ENCODE results near the gene SLX4IP.

SLX4IP gene

DNA sequence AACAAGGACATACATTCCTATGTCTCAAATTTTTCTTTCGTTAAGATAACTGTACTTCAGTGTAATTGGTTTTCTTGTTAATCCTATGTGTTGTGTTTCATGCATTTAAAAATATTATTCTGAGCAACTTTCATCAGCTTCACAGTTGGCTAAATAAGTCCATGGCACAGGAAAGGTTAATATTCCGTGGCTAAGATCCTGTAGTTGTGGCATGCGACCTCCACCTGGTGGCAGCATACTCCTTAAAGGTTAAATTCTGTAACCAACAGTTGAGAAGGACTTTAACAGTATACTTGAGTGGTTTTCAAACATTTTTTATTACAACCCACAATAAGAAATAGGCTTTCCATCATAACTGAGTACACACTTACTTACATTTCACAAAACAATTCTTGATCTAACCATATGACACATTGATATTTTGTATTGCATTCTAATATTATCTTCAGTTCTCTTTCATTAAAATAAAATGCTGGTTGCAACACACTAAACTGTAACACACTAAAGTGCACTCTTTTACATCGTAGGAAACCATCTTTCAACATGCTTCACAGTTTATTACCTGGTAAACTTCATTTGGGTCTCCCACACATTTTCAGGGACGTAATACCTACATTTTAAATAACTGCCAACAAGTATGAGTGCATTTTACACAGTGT lies 118.3 kb downstream of the SLX4IP start:
- FAIRE-seq = peak; percentile 86

DNA sequence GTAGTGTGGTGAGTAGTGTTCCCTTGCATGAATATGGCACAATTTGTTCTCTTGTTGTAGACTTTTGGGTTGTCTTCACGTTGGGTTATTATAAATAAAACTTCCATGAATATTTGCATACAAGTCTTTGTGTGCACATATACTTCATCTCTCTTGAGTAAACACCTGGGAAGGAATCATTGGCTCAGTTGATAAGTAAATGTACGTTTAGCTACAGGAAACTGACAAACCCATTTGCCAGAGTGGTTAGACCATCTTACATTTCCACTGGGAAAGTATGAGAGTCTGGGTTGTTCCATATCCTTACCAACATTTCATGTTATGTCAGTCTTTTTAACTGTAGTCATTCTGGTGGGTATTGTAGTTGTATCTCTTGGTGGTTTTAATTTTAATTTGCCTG lies 119.2 kb downstream of the SLX4IP start:
- FAIRE-seq = no peak

DNA sequence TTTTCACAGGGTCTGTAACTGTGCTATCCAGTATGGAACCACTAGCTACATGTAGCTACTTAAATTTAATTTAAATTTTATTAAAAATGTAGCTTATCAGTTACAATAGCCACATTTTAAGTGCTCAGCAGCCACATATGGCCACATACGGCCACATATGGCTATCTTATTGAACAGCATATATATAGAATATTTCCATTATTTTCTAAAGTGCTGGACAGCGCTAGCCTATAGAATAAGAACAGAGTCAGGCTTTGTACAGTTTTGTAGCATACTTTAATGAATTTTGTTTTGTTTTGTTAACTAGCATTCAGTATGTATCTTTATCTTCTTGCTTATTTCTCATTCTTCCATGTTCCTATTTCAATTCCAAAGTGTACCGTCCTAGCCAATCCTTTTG lies 120.3 kb downstream of the SLX4IP start:
- no peak for FAIRE-seq

DNA sequence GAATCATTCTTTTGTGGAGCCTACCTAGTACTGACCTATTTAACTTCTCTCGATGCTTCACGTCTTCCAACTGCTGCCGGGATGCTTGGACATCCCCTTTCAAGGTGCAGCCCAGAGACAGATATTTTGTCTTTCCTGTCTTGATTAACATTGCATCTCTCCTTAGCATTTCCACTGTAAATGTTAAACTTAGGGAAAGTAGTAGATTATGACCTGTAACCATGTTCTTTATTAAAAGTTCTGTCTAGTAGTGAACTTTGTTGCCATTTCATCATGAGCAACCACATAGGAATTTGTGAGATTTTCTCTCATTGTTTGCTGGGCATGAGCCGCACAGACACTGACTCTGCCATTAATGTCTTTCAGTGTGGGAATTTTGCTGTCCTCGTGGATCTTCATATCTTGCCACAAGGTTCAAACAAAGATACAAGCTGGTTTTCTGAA lies 120.8 kb downstream of the SLX4IP start:
- no peak for FAIRE-seq

DNA sequence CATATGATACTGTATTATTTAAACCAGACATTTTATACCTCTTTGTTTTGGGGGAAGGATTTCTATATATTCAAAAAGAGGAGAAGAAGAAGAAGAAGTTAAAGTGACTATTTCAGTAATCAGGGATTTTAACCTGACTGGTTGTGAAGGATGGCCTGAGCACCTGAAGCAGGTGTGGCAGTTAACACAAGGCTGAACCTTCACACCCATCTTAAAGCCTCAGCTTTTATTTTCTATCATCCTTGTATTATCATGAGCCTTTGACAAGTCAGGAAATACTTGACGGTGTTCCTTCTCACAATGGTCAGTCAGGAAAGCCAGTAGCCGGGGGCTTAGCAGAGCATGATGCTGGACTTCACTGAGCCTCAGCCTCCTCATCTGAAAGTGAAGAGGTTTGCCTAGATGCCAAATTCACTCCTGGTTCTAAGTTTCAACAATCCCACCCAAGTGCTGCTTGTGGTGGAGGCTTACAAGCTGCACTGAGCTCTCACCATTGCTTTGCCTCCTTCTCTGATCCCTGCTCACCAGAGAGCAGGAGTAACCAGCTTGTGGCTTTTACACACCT lies 121.5 kb downstream of the SLX4IP start:
- no peak for FAIRE-seq

DNA sequence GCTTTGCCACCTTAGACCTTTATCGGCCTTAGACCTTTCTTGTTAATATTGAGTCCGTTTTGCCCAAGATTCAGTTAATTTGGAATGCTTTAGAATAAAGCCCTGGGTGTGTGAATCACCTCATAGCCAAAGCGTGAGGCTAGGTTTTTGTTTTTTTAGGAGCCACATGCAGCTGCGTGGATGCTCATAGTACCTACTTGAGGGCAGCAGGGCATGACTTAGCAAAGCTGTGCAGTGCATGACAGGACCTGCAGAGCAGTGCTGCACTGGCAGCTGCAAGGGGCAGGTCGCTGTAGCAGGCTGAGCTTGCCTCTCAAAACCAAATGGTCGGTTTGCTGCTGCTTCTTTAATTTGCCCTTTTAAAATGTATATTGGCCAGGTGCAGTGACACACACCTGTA lies 122.6 kb downstream of the SLX4IP start:
- FAIRE-seq = no peak

DNA sequence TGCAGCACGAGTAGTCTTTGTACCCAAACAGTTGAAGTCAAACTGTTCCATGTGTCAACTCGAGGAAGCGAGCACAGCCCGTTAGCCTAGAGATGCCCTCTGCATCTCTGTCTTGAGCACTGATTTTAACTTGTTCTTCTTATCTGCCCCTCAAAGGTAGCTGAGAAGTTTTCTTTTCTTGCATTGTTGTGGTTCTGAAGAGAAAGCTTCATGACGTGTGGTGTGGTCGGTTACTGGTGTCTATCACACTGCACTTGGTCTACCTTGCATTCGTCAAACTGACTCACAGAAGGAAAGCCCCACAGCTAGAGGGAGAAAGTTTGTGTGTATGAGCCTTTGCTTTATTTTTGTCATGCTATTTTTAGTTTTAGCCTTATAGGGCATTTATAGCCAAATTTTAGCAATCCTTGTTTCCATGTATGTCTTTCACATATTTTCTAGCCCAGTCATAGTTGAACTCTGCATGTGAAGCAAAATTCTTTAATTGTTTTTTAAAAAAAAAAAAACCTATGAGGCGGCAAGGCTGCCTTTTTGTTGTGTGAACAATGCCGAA lies 123.6 kb downstream of the SLX4IP start:
- FAIRE-seq = no peak

DNA sequence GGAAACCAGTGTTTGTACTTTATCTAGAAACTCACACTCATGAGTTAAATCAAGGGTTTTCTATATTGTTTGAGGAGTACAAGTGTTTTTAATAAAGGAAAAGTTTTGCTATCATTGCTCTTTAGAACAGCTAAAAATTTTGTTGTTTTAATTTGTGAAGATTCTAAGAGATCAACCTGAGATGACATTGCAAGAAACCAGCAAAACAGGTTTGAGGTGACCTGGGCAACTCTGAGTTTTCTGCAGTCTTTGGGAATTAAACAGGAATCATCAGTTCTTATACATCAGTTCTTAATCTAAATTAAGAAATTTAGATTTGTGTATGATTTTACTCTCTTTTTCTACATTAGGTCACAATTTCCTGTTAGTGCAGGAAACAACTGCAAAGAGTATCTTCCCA lies 124.2 kb downstream of the SLX4IP start:
- FAIRE-seq = no peak

DNA sequence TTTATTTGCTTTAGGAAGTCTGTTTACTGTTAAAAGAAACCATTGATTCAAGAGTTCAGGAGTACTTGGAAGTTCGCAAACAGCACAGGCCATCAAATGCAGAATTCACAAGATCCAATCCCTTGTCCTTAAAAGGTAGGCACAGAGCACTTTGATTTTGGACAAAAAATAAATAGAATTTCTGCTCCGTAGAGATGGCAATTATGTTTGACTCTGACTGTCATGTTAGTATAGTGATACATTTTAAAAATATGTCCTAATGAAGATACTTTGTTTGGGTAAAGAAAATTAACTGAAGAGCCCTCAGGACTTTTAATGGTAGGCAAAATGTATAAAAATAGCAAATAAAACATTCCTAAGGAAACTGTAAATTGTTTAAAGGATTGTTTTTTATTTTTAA lies 125.6 kb downstream of the SLX4IP start:
- peak; percentile 62 for FAIRE-seq

DNA sequence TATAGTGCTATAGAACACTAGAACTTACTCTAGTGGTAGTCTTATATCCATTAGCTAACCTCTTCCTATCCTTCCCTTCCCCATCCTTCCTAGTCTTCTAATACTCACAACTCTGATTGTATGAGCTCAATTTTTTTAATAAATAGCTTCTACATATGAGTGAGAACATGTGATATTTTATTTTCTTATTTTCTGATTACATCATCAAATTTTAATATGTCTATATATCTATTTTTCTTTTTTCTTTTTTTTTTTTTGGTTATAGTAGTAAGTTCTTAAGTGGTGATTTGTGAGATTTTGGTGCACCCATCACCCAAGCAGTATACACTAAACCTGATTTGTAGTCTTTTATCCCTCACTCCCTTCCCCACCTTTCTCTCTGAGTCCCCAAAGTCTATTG lies 126.2 kb downstream of the SLX4IP start:
- FAIRE-seq = no peak

DNA sequence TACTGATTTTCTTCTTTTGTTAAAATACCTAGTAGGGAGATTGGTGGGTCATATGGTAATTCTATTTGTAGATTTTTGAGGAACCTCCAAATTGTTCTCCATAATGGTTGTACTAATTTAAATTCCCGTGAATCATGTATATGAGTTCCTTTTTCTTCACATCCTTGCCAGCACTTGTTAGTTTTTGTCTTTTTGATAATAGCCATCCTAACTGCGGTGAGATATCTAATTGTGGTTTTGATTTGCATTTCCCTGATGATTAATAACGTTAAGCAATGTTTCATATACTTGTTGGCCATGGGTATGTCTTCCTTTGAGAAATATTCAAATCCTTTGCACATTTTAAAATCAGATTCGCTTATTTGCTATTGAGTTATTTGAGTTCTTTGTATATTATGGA lies 127.8 kb downstream of the SLX4IP start:
- FAIRE-seq = no peak

DNA sequence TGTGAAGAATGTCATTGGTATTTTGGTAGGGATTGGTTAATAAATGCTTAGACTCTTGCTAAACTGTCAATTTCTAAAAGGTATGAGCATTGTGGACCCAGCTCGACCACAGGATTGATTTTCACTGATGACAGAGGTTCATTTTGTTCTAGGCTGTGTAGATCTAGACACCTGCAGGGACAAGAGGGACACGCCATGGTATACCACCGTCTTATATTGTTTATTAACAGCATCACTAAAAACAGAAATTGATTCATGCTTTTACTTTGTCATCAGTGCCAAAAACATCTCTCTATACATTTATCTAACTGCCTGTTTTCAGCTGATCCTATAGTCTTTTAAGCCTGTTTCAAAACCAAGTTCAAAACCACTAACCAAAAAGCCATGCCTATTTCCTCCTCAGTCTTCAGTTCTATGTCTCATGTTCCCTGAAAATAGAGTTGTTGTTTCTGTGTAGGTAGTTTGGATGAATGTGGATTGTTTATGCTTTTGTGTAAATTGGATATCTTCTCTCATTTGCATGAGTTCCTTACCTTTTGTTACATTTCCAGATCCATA lies 128.9 kb downstream of the SLX4IP start:
- no peak for FAIRE-seq

DNA sequence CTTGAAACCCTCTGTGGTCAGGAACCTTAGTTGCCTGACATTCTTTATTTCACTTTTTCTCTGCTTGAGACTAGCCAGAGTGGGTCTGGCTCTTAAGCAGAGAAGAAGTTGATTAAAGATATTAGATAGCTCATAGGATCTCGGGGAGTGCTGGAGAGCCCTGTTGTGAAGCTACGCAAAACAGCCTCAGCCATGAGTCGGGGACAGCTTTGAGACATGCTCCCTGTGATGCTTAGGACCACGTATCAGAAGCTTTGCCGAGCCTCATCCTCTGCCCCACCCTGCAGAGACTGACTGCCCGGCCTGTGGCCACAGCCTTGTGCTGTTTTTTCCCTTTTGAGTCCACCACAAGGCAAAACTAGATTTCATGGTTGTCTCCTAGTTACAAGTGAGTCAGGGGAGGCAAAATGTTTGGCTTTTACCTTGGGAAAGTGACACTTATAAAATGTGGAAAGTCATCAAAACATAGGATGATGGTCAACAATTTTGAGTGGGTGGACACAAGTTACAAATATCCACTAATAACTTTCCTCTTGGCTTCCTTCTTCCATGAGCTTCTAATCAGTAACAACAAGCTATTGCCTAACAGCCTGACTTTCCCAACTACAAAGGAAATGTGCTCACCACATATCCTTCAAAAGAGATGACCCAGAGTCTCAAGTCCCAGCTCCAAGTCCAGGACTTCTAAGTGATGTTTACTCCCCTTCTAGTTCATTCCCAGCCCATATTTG lies 130.3 kb downstream of the SLX4IP start:
- FAIRE-seq = no peak

DNA sequence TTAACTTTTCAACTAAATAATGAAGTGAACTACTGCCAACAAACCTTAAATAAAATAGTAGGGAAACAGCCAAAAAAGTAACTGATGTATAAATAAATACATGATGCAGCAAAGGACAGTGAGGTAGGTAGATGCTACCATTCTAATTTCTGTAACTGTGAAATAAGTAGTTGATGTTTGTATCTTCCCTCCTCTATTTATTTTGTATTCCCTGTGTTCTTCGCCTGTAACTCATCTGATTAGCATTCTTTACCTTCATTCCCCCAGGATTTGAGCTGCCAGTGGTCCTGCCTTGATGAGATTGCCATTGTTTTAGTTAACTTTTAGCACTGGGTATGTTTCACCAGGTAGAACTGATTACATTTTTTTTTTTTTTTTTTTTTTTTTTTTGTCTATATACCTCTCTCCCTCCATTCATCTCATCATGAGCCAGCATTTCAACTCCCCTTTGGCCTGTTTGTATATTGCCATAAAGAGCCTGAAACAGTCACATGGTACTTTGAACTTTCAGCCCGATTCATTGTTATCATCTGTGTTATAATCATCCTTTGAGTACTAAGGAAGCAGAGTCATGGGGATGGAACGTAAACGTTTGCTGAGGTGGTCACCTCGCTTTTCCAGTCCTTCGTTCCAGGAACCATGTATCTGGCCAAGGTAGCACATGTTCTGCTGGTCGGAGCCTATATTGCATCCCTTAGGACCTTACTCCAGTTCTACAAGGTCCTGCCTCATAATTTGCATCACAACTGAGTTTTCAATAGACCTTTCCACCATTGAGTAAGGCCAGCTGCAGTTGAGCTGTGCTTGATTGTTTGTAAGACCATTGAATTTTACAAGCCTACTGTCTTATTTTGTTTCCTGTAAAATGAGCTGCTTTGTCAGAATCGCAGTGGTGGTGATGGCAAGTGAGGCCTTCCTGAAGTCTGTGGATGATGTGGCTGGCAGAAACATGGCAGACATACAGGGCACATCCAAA lies 131.1 kb downstream of the SLX4IP start:
- no peak for FAIRE-seq

DNA sequence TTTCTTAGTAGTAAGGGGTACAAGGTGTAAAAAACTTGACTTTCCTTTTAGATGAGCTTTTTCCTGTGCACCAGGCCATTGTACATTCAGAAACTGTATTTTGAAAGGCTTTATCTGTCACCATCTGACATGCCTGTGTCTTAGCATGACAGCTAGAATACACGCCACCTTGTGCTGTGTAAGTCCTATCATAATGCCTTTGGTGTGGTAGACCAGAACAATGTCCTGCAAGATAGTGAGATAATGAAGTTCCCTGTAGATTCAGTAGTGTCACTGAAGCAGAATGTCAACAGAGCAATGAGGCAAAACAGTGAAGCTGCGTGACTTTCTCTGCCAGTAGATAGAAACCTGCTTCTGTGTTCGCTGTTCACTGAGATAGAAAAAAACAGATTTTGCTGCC lies 132.9 kb downstream of the SLX4IP start:
- no peak for FAIRE-seq

DNA sequence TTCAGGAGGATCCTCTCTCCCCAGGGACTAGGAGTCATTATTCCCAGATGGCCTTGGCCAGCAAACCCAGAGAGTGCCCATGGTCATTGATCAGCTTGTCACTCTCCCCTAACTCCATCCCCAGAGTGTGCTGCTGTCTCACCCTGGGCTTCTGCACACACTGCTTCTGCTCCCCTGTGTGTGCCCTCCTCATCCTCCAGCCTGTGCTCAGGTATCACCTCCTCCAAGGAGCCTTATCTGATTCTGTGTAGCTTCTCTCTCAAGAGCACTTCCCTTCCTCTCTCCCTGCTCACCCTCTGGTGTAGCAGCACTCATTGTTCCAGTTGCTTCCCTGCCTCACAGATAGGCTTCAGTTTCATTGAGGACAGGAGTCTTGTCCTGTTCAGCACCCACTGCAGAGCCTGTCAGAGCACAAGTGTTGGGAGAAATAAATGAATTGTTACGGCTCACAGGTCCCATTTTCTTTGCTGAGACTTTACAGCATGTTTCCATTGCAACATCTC lies 136.3 kb downstream of the SLX4IP start:
- FAIRE-seq = no peak

DNA sequence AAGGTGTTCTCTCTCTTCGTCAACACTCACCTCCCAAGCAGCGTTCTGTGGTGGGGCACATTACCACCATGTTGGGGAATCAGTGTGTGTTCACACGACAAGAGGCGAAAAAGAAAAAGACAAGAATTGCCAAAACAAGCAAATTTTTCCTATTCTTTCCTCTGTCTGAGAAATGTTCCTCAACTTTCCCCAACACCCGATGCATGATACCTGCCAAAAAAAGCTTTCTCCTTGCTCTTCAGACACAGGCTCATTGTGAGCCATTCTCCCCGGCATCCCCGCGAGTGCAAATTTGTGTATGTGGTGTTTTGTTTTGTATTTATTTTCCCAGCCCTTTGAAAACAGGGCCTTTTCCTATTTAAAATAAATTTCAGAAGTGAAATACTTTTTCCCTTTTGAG lies 137.7 kb downstream of the SLX4IP start:
- FAIRE-seq = no peak

DNA sequence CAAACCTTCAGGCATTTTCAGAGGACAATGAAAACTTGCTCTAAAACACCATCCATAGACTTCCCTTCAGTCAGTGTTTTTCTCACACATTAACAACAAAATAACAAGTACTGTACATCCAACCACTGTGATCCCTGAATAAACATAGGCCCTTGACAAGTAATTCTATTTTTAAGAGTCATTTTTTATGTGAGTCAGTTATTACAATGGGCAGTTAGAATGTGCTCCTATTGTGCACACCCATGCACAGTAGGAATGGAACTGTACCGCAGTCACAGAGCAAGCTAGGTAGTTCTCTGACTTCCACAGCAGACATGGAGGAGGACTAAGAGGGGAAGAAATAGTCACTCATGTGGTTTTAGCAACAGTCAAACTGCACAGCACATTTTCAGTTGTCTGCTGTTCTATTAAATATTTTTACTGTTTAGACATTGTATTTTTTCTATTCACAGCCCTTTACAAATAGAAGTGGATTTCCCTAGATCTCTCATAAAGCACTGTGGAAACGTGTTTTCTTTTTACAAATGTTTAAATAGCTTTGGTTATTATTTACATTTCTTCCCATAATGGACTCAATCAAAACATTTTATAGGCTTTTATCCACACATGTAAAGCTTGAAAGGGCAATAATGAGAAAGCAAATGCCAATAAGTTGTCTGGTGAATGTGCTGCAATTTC lies 138.3 kb downstream of the SLX4IP start:
- FAIRE-seq = no peak

DNA sequence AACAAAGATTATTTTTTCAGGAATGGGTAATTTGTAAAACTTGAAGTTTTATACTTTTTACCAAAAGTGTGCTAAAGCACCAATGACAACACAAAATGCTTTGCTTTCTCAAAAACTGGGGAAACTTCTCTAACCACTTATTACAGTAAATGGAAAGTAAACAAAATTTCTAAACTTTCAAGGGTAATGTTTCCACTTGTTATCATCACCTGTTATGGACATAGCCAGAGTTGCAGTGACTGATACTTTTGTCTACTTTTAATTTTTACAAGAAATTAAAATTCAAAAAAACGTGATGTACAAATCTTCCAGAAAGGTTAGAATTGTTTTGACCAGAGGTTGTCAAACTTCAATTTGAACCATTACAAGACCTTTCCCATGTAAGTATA lies 138.8 kb downstream of the SLX4IP start:
- FAIRE-seq = no peak

DNA sequence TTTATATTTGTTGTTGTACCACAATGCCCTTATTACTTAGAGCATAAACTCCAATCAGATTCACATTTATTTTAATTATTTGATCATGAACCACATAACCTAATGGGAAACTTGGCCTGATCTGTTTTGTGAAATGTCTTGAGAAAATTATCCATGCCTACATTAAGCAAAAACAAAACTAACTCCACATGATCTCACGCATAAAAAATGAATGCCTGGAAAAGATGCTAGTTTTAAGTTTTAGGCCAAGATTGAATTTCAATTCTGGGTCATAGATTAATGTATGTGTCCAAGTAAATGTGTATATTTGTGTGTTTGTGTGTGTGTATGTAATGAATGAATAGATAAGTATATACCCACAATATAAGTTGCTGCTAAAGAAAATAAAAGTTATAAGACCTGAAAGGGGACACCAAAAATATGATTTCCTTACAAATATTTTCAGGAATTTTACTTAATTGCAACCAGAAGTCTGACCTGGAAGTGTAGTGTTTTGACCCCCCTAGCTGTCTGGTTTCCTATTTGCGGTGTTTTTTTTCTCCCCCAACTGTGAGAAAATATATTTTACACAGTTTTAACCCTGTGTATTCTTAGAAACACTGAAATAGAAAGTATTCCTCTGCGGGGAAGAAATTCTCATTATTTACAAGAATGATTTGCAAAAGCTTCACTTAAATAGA lies 141.4 kb downstream of the SLX4IP start:
- no peak for FAIRE-seq

DNA sequence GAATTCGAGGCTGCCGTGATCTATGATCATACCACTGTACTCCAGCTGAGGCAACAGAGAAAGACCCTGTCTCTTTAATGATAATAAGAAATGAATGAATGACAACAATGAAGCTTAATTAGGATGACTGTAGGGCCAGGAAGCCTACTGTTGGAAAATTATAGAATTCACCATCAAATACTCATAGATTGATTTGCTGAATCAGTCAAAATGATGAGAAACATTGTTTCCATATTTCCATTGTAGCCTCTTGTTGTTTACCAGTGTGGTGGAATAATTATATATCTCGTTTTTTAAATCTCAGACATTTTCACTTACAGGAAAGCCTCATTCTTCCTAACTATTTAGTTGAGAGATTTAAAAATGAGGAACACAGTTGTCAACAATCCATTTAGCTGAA lies 142.5 kb downstream of the SLX4IP start:
- no peak for FAIRE-seq
